NCI-H1092 (cell line): ENCODE data around the gene ITGB8.

ENCODE experiments used
- DNase-seq: peaks from one replicate; lab custom pipeline; 2025; lab: John Stamatoyannopoulos, UW

Gene ITGB8

DNA sequence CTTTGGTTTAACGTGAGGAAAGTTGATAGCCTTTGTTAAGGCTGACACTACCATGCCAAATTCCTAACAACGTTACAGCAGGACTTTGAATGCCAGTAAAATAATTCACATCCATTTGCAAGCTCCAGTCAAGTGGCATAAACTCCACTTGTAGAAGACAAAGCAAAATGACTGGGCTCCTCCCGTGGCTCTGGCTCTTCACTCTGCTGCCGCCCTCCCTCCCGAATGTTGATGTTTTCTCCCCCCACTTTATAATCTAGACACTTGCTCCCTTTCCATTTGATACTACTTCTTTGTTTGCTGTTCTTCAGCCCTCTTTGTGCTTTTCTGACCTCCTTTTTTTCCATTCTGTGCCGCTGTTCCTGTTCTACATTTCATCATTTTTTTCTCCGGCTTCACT, 22.8 kb upstream of the ITGB8 start:
- DNase-seq: no peak

DNA sequence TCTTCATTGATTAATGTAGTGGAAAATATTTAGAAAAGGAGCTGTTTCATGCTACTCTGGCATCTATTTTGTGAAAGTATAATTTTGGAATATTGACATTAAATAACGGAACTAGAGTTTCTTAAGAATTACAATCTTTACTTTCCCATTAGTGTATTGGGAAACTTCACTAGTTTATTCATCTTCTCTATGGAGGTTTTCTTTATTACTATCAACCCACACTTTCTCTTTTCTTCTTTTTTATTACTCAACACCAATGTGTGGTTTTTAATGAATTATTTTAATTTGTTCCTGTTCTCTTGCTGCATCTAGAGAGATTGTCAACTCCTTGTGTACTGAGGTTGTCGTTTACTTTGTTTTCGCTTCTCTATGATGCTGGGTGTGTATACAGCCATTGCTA, 20.4 kb upstream of the ITGB8 start:
- no peak for DNase-seq

DNA sequence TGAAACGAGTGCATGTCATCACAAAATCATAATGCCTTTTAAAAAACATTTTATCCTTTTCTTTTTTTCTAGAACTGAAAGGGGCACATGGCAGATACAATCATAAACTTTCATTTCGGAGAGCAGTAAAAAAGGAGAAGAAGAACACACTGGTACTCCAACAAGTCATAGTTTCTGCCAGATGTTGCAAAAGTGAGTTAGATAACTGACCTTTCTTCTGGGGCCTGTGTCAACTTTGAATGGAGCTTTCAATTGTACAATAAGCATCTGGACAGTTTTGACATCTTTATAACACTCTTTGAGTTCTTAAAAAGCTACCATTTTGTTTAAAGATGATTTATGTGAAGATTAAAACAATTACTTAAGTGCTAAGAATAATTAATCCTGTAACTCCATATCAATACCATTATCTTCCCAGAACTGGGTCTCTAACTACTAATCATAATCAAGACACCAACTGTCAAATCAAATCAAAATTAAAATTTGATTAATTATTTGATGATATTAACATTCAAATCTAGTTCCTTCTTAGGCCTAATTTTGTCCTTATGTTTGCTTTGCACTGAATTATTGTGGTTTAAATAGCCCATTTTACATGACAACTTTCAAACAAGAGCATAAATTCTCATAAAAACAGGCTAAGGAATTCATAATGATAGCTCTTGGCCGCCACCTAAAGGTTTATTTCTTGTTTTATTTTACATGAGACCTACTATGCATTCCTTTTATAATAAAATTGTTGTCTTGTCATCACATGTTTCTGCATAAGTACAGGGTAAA, 19.5 kb upstream of the ITGB8 start:
- DNase-seq: peak; percentile 9

DNA sequence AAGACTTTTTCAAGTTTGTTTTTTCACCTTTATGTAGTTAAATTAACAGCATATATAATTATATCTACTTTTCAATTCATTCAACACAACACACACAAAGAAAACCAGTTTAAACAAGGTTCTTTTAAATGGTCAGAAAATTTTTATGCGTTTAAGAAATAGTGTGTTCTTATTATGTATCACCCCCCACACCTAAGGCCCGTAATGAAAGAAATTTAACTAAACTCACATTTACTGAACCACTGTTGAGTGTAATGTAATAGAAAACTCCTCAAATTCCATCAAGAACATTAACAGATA, 19.0 kb upstream of the ITGB8 start:
- DNase-seq: no peak

DNA sequence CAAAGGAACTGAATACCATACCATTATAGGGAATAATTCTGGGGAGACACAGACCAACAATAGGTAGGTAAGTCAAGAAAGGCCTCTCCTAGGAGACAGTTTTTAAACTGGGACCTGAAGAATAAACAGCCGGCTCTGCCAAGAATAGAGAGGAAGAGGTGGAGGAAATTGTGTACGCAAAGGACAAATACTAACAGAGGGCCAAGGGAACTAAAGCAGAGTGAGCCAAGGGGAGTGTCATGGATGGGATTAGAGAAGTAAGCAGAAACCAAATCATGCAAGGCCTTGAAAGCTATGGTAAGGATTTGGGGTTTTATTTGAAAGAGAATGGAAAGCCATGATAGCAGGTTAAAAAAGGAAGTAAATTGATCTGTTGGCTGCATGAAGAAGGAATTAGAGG, 18.1 kb upstream of the ITGB8 start:
- no peak for DNase-seq

DNA sequence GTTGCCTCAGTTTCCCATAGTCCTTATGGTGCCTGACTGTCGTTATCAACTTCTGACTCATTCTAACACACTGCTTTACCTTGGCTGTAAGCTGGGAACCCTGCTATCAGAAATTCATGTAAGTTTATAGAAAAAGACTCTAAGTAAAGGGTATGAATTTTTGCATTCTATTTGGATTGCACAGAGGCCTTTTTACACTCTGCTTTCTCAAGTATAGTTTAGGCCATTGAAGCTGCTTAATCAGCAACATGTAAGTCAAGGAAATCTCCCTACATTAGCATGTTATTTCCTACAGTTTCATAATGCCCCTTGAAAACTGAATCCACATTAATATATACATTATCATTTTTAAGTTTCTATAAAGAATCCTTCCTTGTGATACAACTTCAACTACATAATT, 17.1 kb upstream of the ITGB8 start:
- DNase-seq: no peak

DNA sequence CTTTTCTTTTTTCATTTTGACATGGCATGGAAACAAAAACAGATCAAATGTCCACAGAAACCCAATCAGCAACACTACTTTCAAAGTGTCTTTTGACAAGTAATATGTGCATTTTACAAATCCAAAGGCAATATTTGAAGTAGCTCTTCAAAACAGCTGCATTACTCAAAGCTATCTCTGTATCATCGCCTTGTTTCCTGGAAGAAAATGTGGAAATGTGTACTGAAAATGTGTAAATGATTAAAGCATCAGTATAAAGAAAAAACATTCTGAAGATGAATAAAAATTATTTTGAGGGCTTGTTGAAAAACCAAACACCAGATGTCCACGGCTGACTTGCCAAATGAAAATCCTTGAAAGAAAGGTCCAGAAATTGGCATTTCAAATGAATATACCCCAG, 16.5 kb upstream of the ITGB8 start:
- DNase-seq: no peak

DNA sequence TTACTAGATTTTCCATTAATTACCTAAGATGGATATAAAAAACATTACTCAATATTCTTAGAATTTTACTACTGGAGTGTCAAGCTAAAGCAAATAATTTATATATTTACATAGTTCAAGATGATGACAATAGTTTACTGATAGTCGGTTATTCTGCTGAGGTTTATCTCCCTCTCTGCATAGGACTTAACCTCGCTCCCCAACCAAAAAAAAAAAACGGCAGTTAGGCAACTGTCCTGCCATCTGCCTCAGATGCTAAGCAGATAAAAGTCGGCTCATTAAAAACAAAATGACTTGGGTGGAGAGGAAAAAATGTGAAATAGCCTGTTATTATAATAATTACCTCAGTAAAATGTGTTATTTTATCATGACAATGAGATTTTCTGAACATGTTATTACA, 14.0 kb upstream of the ITGB8 start:
- DNase-seq: no peak

DNA sequence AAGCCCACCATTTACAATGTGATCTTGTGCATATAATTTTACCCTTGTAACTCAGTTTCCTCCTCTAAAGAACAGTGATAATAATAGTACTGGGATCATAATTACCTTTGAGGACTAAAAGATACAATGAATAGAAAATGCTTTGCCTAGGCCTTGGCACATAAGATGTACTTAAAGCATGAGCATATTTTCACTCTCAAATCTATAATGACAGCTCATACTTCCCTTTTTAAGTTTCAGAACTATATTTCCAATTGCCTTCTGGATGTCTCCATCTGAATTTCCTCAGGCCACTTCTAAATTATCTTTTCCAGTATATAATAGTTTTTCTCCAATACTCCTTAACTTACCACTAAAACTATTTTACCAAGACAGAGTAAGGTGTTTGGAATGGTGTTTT, 13.3 kb upstream of the ITGB8 start:
- DNase-seq: no peak

DNA sequence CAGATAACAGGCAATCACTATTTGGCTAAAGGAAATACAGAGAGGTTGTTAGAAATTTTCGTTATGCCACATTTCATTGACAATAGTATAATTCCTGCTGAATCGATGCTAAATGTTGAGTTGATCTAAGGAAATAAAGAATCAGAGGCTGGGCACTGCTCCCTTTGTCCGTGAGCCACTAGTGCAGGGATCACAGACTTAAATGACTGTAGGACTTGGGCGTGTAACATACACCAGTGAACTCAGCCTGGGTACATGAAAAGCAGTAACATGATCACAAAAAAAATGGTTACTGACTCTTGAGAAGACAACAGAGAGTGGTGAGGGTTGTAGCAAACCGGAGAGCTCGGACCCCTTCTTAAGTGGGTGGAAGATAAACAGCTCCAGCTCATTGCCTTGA, 11.8 kb upstream of the ITGB8 start:
- no peak for DNase-seq

DNA sequence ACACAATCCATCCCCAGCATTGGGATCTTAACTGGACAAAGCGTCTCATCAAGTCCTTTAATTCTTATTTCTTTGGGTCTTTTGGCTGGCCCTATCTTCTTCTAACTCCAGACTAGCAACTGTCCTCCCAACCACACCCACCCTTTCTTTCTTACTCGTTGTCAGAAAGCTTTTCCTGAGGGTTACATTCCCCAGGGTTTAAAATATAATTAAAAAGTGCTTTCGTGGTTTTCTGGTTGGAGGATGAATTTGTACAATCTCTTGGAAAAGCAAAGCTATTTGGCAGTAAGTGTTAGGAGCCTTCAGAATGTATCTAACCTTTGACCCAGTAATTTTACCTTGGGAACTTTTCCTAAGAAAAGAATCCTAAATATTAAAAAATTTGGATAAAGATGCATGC, 10.4 kb upstream of the ITGB8 start:
- DNase-seq: no peak

DNA sequence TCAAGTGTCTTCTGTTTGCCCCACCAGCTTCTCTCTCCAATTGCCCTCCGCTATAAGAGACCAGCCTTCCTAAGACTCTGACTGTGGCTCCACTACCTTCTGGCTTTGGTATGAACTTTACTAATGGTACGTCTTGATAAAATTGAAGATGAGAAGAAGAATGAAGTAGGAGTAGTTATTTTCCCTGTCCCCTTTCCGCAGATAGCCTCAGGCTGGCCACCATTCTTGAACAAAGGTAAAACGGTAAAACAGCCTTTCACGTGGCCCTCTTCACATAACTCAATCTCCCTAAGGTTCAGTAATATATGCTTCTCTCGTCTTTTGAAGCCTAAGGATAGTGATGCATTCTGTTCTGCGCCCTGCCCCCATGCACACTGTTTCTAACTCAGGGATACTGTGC, 9.9 kb upstream of the ITGB8 start:
- DNase-seq: no peak

DNA sequence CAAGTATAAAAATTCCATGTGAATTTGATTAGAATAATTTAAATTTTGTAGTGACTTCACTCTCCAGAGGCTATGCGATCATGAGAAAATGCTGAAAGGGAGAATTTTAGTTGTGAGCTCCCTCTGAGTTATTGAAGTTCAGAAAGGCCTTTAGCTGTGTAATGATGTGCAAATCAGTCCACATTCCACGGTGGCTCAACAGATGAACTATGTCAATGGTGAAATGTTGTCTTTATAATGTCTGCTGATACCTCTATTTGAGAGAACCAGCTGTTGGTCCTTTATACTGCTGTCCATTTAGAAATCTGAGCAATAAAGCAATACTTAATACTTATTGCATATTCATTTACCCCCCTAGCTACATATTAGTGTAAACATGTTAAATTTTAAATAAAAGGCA, 7.1 kb upstream of the ITGB8 start:
- no peak for DNase-seq

DNA sequence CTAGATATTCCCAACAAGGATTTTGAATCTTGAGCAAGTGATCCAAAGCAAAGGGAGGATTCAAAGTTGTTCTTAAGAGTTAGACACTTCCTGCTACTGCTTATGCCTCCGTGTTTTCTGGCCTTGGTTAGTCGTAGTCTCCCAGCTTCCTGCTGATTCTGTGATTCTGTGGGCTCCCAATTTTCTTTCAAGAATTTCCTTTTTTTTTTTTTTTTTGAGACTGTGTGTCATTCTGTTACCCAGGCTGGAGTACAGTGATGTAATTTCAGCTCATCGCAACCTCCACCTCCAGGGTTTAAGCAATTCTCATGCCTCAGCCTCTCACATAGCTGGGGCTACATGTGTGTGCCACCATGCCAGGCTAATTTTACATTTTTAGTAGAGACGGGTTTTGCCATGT, 4.4 kb upstream of the ITGB8 start:
- DNase-seq: no peak

DNA sequence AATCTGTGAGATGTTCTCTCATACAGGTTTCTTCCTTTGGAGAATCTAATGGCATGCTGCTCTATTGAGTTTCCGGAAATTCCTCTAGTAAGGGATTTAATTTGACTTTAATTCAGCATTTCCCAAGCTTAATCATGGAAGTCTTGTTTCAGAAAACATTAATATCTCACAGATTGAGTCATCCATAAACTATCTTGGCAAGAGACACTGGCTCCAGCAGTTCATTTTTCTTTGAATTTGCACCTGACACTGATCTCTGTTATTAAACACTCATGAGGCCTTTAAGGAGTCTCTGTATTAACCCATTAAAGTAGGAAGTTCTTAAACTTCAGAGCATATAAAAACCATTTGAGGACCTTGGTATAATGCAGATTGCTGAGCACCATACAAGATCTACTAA, 3.6 kb upstream of the ITGB8 start:
- DNase-seq: no peak

DNA sequence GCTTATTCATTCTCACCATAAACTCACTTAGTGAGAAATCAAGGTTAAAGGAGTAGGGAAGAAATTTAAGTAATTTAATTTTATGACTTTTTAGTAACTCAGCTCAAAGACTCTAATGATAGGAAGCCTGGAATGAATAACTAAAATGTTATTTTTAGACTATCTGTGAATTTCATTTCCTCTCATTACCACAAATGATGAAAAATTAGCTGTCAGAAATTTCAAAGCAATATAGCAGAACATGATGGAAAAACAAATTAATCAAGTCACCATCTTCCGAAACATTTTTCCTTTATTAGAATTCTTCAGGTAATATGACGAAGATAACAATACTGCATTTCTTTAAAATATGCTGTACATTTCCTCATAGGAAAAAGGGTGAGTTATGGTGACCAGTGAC, 2.7 kb upstream of the ITGB8 start:
- DNase-seq: no peak

DNA sequence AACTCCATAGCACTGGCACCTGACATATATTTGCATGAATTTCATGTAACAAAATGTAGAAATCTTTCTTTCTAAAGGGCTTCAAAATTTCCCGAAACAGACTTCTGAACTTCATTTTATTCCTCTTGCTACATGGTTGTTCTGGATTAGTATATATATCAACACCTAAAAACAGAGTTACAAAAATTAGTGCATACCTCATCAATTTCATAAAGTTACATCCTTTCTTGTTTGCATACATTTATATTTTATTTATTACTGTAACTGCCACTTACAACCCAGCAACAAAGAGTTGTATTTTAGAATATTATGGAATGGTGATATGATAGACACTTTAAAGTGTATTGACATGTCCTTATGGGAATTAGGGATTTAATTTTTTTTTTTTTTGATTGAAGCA, 2.0 kb upstream of the ITGB8 start:
- DNase-seq: no peak

DNA sequence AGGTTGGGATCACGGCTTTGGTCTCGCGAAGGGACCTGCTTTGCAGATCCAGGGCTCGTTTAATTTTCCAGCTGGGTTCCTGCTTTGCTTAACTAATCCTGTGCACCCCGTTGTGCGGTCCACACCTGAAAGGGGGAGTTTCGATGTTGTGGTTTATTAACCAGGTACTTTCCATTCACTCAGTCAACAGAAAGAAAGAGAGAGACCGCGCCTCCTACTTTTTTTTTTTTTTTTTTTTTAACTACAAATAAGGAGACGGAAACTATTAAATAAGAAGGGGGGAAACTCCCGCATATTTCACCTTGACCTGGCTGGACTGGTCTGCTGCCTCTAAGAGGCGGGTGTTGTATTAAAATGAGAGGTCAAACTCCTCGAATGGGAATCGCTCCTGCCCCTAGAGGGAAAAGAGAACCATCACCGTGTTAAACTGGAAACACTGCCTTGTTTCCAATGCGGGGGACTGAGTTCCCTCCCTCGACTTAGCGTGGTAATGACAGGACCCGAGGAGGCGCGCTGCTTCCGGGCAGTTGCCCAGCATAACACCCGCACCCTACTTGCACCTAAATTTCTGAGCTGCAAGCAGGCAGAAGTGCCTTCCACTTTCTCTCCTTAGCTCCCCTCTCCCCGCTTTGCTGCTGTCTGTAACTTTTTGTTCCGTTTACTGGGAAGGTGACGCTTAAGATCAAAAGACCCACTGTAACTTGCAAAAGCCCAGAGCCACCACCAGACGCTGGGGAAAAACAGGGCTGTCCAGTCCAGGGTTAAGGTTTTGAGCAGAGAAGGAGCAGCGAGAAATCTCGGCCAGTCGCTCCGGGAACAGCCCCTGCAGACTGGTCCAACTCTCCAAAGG, 1.1 kb upstream of the ITGB8 start:
- peak; percentile 58 for DNase-seq

DNA sequence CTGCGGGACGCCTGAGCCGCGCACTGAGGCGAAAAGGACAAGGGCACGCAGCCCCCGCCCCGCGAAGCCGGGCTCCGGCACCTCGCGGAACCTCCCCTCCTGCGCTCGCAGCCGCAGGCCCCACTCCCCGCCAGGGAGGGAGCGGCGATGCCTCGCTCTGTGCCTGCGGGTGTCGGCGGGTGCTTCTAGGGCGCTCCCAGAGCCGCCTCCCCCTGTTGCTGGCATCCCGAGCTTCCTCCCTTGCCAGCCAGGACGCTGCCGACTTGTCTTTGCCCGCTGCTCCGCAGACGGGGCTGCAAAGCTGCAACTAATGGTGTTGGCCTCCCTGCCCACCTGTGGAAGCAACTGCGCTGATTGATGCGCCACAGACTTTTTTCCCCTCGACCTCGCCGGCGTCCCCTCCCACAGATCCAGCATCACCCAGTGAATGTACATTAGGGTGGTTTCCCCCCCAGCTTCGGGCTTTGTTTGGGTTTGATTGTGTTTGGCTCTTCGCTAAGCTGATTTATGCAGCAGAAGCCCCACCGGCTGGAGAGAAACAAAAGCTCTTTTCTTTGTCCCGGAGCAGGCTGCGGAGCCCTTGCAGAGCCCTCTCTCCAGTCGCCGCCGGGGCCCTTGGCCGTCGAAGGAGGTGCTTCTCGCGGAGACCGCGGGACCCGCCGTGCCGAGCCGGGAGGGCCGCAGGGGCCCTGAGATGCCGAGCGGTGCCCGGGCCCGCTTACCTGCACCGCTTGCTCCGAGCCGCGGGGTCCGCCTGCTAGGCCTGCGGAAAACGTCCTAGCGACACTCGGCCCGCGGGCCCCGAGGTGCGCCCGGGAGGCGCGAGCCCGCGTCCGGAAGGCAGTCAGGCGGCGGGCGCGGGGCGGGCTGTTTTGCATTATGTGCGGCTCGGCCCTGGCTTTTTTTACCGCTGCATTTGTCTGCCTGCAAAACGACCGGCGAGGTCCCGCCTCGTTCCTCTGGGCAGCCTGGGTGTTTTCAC, 519 bp downstream of the ITGB8 start:
- DNase-seq: peak; percentile 74

DNA sequence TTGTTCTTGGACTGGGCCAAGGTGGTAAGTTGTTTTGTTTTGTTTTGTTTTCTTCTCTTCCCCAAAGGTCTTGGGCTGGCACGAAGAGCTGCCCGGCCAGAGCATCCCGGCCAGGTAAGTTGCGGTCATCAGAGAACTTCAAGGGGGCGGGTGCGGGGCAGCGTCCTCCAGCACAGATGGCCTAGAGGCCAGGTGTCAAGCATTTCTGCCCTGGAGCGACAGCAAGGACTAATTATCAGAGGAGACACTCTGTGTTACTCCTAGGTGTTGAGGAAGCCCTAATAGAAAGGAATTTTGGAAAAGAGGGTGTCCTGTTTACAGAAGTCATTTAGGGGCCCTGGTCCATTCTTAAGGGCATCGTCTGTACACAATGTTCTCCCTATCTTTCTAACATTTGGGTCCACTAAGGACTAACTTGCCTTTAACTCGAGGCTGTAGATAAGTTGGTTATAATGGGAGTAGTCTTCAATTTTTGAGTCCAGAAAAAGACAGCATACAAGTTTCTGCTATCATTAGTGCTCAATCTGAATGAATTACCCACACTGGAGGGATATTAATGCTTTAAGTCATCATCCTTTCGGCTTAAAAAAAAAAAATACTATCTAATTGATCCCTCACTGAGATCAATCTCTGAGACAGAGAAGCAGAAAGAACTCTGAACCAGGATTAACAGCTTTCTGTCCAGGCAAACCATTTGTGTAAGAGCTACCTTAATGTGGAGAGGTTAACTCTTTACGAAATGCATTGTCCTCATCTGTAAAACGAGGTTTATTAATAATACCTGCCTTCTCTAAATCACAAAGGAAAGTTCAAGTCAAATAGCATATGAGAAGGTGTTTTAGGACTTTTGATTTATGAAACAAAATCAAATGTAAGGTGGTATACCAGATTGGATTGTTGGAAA, 1.5 kb downstream of the ITGB8 start:
- no peak for DNase-seq

DNA sequence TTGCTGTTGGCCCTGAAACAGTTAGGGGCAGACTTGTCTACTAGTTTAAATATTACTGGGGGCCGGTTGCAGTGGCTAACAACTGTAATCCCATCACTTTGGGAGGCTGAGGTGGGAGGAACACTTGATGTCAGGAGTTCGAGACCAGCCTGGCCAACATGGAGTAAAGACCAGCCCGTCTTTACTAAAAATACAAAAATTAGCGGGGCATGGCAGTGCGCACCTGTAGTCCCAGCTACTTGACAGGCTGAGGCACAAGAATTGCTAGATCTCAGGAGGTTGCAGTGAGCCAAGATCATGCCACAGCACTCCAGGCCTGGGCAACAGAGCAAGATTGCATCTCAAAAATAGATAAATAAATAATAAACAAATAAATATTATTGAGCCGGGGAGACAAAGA, 7.6 kb downstream of the ITGB8 start:
- DNase-seq: no peak

DNA sequence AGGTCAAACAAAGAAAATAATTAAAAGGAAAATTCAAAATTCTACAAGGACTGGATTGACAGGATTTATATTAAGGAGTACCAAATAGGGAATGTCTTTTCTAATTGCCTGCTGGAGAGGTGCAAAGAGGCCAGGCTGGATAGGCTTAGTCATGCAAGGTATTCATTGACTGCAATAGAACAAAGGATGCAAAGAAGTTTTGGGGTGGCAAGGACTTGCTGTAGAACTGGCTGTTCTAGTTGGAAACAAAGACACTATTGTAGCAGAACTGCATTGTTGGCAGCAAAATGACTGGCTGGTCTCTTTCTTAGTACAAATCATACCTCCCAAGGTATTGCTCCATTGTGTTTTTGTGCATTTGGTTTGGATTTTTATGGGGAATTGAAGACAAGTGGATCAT, 10.1 kb downstream of the ITGB8 start:
- no peak for DNase-seq
